ENCODE measurements around the gene METTL4.

Gene METTL4

GRCh38 chr18:2551425-2551824, 19.9 kb downstream of the METTL4 start:
- TF ChIP-seq CTCF (IDR thresholded peaks at IDR 0.05; ENCODE audit: borderline replicate concordance, control extremely low read depth, extremely low read depth, insufficient read depth, missing control alignments) = no peak
- DNase-seq (ENCODE audit: low spot score) = no peak
- in situ Hi-C loops (cut with MboI; ENCODE audit: low sequenced_read_pairs, unreplicated experiment) = no loop called here

GRCh38 chr18:2549462-2549861, 21.8 kb downstream of the METTL4 start:
- no peak for TF ChIP-seq CTCF (IDR thresholded peaks at IDR 0.05; ENCODE audit: borderline replicate concordance, control extremely low read depth, extremely low read depth, insufficient read depth, missing control alignments)
- in situ Hi-C loops (cut with MboI; ENCODE audit: low sequenced_read_pairs, unreplicated experiment) = loop anchor here (25.0 kb wide), 3 partner anchors 212 to 962 kb away; no protein-coding TSS in a partner anchor
- no peak for DNase-seq (ENCODE audit: low spot score)

- peak; percentile 42 for DNase-seq (ENCODE audit: low spot score)
- peak; percentile 22 for TF ChIP-seq CTCF (IDR thresholded peaks at IDR 0.05; ENCODE audit: borderline replicate concordance, control extremely low read depth, extremely low read depth, insufficient read depth, missing control alignments)
- in situ Hi-C loops (cut with MboI; ENCODE audit: low sequenced_read_pairs, unreplicated experiment) = loop anchor here (25.0 kb wide), 3 partner anchors 210 to 960 kb away; no protein-coding TSS in a partner anchor
These were observed 23.7 kb downstream of the METTL4 start for GRCh38 chr18:2547477-2548087.

GRCh38 chr18:2545155-2545554, 26.1 kb downstream of the METTL4 start:
- in situ Hi-C loops (cut with MboI; ENCODE audit: low sequenced_read_pairs, unreplicated experiment) = loop anchor here (25.0 kb wide), 3 partner anchors 208 to 958 kb away; no protein-coding TSS in a partner anchor
- no peak for DNase-seq (ENCODE audit: low spot score)
- TF ChIP-seq CTCF (IDR thresholded peaks at IDR 0.05; ENCODE audit: borderline replicate concordance, control extremely low read depth, extremely low read depth, insufficient read depth, missing control alignments) = no peak

GRCh38 chr18:2541925-2542563, 29.3 kb downstream of the METTL4 start:
- DNase-seq (ENCODE audit: low spot score) = peak; percentile 19
- peak; percentile 54 for TF ChIP-seq CTCF (IDR thresholded peaks at IDR 0.05; ENCODE audit: borderline replicate concordance, control extremely low read depth, extremely low read depth, insufficient read depth, missing control alignments)
- in situ Hi-C loops (cut with MboI; ENCODE audit: low sequenced_read_pairs, unreplicated experiment) = loop anchor here (25.0 kb wide), 3 partner anchors 205 to 955 kb away; no protein-coding TSS in a partner anchor

GRCh38 chr18:2540575-2540974, 30.7 kb downstream of the METTL4 start:
- in situ Hi-C loops (cut with MboI; ENCODE audit: low sequenced_read_pairs, unreplicated experiment) = loop anchor here (25.0 kb wide), 3 partner anchors 203 to 953 kb away; no protein-coding TSS in a partner anchor
- no peak for DNase-seq (ENCODE audit: low spot score)

More at GRCh38 chr18:2540575-2540974, 30.7 kb downstream of the METTL4 start:
- no peak for TF ChIP-seq CTCF (IDR thresholded peaks at IDR 0.05; ENCODE audit: borderline replicate concordance, control extremely low read depth, extremely low read depth, insufficient read depth, missing control alignments)
